HEK293 (cell line): ENCODE results near the gene PIM3.
A peak's percentile ranks its signal among the peaks of the same experiment; 100 is the strongest.

Experiments
- CTCF ChIA-PET: fragments of 350-600 bp; formaldehyde crosslinking; extraction: SDS; loops from one replicate; lab custom pipeline; 2021; ENCODE audit warnings: antibody characterized with exemption; lab: Yijun Ruan, JAX
- POLR2A ChIA-PET: fragments of 300-600 bp; formaldehyde crosslinking; extraction: SDS; loops from one replicate; lab custom pipeline; 2020; ENCODE audit warnings: antibody characterized with exemption, inconsistent platforms; lab: Yijun Ruan, JAX
- H3K27ac ChIP-seq: fragments of 200-500 bp; sonication (Bioruptor generic); 2 replicates; pipeline ENCODE4 v1.5.1; 2014; ENCODE audit warnings: low read depth, low read length, control low read depth, inconsistent platforms; ENCODE audit errors: extremely low read depth
- H3K36me3 ChIP-seq, 2 experiments: fragments of 200-500 bp in 1 of 2; sonication (Bioruptor generic) in 1 of 2; 1 replicate in 1 of 2; 2 replicates in 1 of 2; pipeline ENCODE4 v1.5.1; 2014 to 2017; ENCODE audit warnings: inconsistent platforms in 2 of 2, low read length in 2 of 2; ENCODE audit not compliant: control insufficient read depth in 2 of 2, insufficient read depth in 1 of 2
- H3K4me1 ChIP-seq: fragments of 200-500 bp; sonication (Bioruptor generic); 2 replicates; pipeline ENCODE4 v1.5.1; 2014; ENCODE audit warnings: mild to moderate bottlenecking, low read length, inconsistent platforms; ENCODE audit not compliant: control insufficient read depth, insufficient read depth
- H3K4me3 ChIP-seq: 2 replicates; pipeline ENCODE4 v1.5.1; 2011; ENCODE audit warnings: low read depth, mild to moderate bottlenecking, control low read depth, low read length, moderate library complexity
- H3K9me3 ChIP-seq: fragments of 200-500 bp; sonication (Bioruptor generic); 2 replicates; pipeline ENCODE4 v1.5.1; 2014; ENCODE audit warnings: low read depth, low read length, inconsistent platforms; ENCODE audit not compliant: control insufficient read depth, insufficient read depth
- EGR2 ChIP-seq: fragments of 450-650 bp; formaldehyde crosslinking; IDR thresholded peaks from 2 replicates; pipeline ENCODE4 v1.5.1; 2016; ENCODE audit warnings: low read depth, missing biosample characterization, missing genetic modification characterization
- KLF7 ChIP-seq: fragments of 450-650 bp; formaldehyde crosslinking; IDR thresholded peaks from 2 replicates; pipeline ENCODE4 v1.5.1; 2016; ENCODE audit warnings: missing biosample characterization, missing genetic modification characterization, borderline replicate concordance
- SP7 ChIP-seq: fragments of 450-650 bp; formaldehyde crosslinking; IDR thresholded peaks from 2 replicates; pipeline ENCODE4 v1.5.1; 2016; ENCODE audit warnings: missing biosample characterization, missing genetic modification characterization
- TCF7L2 ChIP-seq: IDR thresholded peaks from 2 replicates; pipeline ENCODE4 v1.6.1; 2011; ENCODE audit warnings: low read depth, mild to moderate bottlenecking, inconsistent platforms, low read length, moderate library complexity, borderline replicate concordance
- ZEB2 ChIP-seq: fragments of 450-650 bp; formaldehyde crosslinking; IDR thresholded peaks from 2 replicates; pipeline ENCODE4 v1.5.1; 2016; ENCODE audit warnings: missing biosample characterization, missing genetic modification characterization
- ZFHX2 ChIP-seq: fragments of 450-650 bp; formaldehyde crosslinking; conservative IDR thresholded peaks from 2 replicates; pipeline ENCODE4 v1.5.1; 2016; ENCODE audit warnings: missing biosample characterization, missing genetic modification characterization
- ZNF114 ChIP-seq: fragments of 450-650 bp; formaldehyde crosslinking; IDR thresholded peaks from 2 replicates; pipeline ENCODE4 v1.5.0; 2017; ENCODE audit warnings: missing biosample characterization, missing genetic modification characterization
- ZNF211 ChIP-seq: fragments of 450-650 bp; formaldehyde crosslinking; IDR thresholded peaks from 2 replicates; pipeline ENCODE4 v1.5.1; 2016; ENCODE audit warnings: low read depth, missing biosample characterization, missing genetic modification characterization
- ZNF223 ChIP-seq: fragments of 450-650 bp; formaldehyde crosslinking; IDR thresholded peaks from 2 replicates; pipeline ENCODE4 v1.5.1; 2016; ENCODE audit warnings: missing biosample characterization, missing genetic modification characterization
- ZNF239 ChIP-seq: fragments of 450-650 bp; formaldehyde crosslinking; IDR thresholded peaks from 2 replicates; pipeline ENCODE4 v1.5.1; 2016; ENCODE audit warnings: missing biosample characterization, missing genetic modification characterization
- ZNF274 ChIP-seq, 2 experiments: fragments of 200-500 bp in 1 of 2; fragments of 450-650 bp in 1 of 2; sonication (Bioruptor generic) in 1 of 2; formaldehyde crosslinking in 1 of 2; IDR thresholded peaks; 2 replicates each; pipeline versions ENCODE4 v1.5.1 to v1.6.1; 2014 to 2016; ENCODE audit warnings: borderline replicate concordance in 1 of 2, inconsistent platforms in 1 of 2, low read length in 1 of 2, missing biosample characterization in 1 of 2, missing genetic modification characterization in 1 of 2
- ZNF341 ChIP-seq: fragments of 450-650 bp; formaldehyde crosslinking; IDR thresholded peaks from 2 replicates; pipeline ENCODE4; 2016; ENCODE audit warnings: low read depth, missing biosample characterization, missing genetic modification characterization
- ZNF416 ChIP-seq: fragments of 450-650 bp; formaldehyde crosslinking; IDR thresholded peaks from 2 replicates; pipeline ENCODE4 v1.5.1; 2016; ENCODE audit warnings: missing biosample characterization, missing genetic modification characterization
- ZNF48 ChIP-seq: fragments of 450-650 bp; formaldehyde crosslinking; IDR thresholded peaks from 2 replicates; pipeline ENCODE4 v1.5.1; 2016; ENCODE audit warnings: missing biosample characterization, missing genetic modification characterization
- ZNF561 ChIP-seq: fragments of 450-650 bp; IDR thresholded peaks from 2 replicates; pipeline ENCODE4 v1.5.1; 2018; ENCODE audit warnings: missing biosample characterization, missing genetic modification characterization, borderline replicate concordance
- ZNF629 ChIP-seq: fragments of 450-650 bp; formaldehyde crosslinking; IDR thresholded peaks from 2 replicates; pipeline ENCODE4 v1.5.1; 2017; ENCODE audit warnings: missing biosample characterization, missing genetic modification characterization
- ZNF664 ChIP-seq: fragments of 450-650 bp; formaldehyde crosslinking; IDR thresholded peaks from 2 replicates; pipeline ENCODE4 v1.5.1; 2016; ENCODE audit warnings: missing biosample characterization, missing genetic modification characterization
- ZNF677 ChIP-seq: fragments of 450-650 bp; IDR thresholded peaks from 2 replicates; pipeline ENCODE4 v1.5.0; 2018; ENCODE audit warnings: missing biosample characterization, mild to moderate bottlenecking, missing genetic modification characterization, moderate library complexity
- ZNF76 ChIP-seq: fragments of 450-650 bp; formaldehyde crosslinking; IDR thresholded peaks from 2 replicates; pipeline ENCODE4; 2016; ENCODE audit warnings: low read depth, missing biosample characterization, missing genetic modification characterization, borderline replicate concordance
- TF ChIP-seq, protein P1 (sequence below): fragments of 450-650 bp; formaldehyde crosslinking; IDR thresholded peaks from 2 replicates; pipeline ENCODE4 v1.5.1; 2016; ENCODE audit warnings: missing biosample characterization, missing genetic modification characterization
- TF ChIP-seq, protein P2 (sequence below): IDR thresholded peaks from 2 replicates; pipeline ENCODE4 v1.6.1; 2011; ENCODE audit warnings: mild to moderate bottlenecking, low read depth, low read length, borderline replicate concordance
- TF ChIP-seq, protein P3 (sequence below): fragments of 450-650 bp; formaldehyde crosslinking; IDR thresholded peaks from 2 replicates; pipeline ENCODE4 v1.5.1; 2016; ENCODE audit warnings: missing biosample characterization, missing genetic modification characterization, borderline replicate concordance
- TF ChIP-seq, protein P4 (sequence below): fragments of 450-650 bp; formaldehyde crosslinking; IDR thresholded peaks from 2 replicates; pipeline ENCODE4 v1.5.1; 2016; ENCODE audit warnings: missing biosample characterization, missing genetic modification characterization

PIM3 gene

DNA sequence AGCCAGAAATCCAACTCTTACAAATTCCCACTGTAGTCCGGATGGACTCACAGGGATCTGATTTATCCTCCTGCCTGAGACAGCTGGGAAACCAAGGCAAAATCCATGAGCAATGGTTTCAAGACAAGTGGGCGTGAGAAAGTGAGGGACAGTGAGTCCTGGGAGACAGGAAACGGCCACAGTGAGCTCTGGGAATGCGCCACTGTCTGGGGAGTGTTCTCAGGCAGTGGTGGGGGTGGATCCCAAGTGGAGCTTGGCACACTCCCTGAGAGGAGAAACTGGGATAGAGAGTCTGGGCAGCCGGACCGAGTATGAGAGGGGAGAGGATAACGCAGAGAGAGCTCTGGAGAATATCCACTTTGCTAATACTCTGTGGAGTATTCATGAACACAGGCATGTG is 42.2 kb downstream of the PIM3 start:
- POLR2A ChIA-PET: interaction anchor here (0.7 kb wide), 1 partner anchor 10 kb away, joined by 3 read pairs; the partner anchor contains the start of gene IL17REL
- Histone ChIP-seq H3K4me1 (peaks cover 4% of the 10 kb centered on the region), H3K4me3 (no peak overlapping the region), H3K27ac (no peak overlapping the region), H3K9me3 (no peaks in the 10 kb centered on the region), H3K36me3 (no peaks in the 10 kb centered on the region)
- CTCF ChIA-PET: interaction anchor here (0.9 kb wide), 1 partner anchor 25 kb away, joined by 3 read pairs; no protein-coding TSS in a partner anchor
- TF ChIP-seq EGR2 (peak; percentile 25; the same call in 1 of the 2 replicates), ZNF211 (no peak), ZFHX2 (tag by site-specific recombination) (peak; percentile 31; the same call in 1 of the 2 replicates)

DNA sequence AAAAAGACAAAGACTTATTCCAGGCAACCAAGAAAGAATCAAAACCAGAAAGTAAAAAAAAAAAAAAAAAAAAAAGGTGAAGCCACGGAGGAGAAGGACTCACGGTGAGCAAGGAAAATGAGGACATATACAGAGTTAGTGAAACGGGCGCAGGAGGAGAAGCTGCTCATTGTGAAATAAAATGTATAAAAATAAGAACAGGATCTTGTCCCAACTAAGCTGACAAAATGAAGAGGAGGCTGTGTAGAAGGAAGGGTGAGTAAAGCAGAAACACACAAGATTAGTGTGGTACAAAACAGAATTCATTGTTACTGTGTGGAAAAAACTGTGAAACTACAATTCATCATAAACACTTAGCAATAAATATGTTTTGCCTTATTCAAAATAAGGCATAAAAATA is 44.3 kb downstream of the PIM3 start:
- Histone ChIP-seq H3K9me3 (no peaks in the 10 kb centered on the region), H3K4me1 (peaks cover 4% of the 10 kb centered on the region), H3K4me3 (no peak overlapping the region), H3K36me3 (no peaks in the 10 kb centered on the region), H3K27ac (no peak overlapping the region)
- POLR2A ChIA-PET: no interaction called here
- TF ChIP-seq, protein P1, sequence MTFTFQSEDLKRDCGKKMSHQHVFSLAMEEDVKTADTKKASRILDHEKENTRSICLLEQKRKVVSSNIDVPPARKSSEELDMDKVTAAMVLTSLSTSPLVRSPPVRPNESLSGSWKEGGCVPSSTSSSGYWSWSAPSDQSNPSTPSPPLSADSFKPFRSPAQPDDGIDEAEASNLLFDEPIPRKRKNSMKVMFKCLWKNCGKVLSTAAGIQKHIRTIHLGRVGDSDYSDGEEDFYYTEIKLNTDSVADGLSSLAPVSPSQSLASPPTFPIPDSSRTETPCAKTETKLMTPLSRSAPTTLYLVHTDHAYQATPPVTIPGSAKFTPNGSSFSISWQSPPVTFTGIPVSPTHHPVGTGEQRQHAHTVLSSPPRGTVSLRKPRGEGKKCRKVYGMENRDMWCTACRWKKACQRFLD (tag by site-specific recombination): no peak
- TF ChIP-seq ZNF76 (no peak), ZNF223 (tag by site-specific recombination) (no peak), ZNF274 (IDR thresholded peaks at IDR 0.05; ENCODE audit: low read length) (no peak), ZNF274 (tag by site-specific recombination; IDR thresholded peaks at IDR 0.05; ENCODE audit: borderline replicate concordance) (no peak), ZNF341 (tag by site-specific recombination) (no peak), TCF7L2 (no peak)
- TF ChIP-seq, protein P2, sequence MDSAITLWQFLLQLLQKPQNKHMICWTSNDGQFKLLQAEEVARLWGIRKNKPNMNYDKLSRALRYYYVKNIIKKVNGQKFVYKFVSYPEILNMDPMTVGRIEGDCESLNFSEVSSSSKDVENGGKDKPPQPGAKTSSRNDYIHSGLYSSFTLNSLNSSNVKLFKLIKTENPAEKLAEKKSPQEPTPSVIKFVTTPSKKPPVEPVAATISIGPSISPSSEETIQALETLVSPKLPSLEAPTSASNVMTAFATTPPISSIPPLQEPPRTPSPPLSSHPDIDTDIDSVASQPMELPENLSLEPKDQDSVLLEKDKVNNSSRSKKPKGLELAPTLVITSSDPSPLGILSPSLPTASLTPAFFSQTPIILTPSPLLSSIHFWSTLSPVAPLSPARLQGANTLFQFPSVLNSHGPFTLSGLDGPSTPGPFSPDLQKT: no peak
- TF ChIP-seq, protein P3, sequence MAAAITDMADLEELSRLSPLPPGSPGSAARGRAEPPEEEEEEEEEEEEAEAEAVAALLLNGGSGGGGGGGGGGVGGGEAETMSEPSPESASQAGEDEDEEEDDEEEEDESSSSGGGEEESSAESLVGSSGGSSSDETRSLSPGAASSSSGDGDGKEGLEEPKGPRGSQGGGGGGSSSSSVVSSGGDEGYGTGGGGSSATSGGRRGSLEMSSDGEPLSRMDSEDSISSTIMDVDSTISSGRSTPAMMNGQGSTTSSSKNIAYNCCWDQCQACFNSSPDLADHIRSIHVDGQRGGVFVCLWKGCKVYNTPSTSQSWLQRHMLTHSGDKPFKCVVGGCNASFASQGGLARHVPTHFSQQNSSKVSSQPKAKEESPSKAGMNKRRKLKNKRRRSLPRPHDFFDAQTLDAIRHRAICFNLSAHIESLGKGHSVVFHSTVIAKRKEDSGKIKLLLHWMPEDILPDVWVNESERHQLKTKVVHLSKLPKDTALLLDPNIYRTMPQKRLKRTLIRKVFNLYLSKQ (tag by site-specific recombination): no peak
- TF ChIP-seq, protein P4, sequence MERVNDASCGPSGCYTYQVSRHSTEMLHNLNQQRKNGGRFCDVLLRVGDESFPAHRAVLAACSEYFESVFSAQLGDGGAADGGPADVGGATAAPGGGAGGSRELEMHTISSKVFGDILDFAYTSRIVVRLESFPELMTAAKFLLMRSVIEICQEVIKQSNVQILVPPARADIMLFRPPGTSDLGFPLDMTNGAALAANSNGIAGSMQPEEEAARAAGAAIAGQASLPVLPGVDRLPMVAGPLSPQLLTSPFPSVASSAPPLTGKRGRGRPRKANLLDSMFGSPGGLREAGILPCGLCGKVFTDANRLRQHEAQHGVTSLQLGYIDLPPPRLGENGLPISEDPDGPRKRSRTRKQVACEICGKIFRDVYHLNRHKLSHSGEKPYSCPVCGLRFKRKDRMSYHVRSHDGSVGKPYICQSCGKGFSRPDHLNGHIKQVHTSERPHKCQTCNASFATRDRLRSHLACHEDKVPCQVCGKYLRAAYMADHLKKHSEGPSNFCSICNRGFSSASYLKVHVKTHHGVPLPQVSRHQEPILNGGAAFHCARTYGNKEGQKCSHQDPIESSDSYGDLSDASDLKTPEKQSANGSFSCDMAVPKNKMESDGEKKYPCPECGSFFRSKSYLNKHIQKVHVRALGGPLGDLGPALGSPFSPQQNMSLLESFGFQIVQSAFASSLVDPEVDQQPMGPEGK (tag by site-specific recombination): no peak
- CTCF ChIA-PET: interaction anchor here (1.1 to 1.4 kb wide), 3 partner anchors 25 to 75 kb away, joined by 3 to 6 read pairs (median 4); no protein-coding TSS in a partner anchor

DNA sequence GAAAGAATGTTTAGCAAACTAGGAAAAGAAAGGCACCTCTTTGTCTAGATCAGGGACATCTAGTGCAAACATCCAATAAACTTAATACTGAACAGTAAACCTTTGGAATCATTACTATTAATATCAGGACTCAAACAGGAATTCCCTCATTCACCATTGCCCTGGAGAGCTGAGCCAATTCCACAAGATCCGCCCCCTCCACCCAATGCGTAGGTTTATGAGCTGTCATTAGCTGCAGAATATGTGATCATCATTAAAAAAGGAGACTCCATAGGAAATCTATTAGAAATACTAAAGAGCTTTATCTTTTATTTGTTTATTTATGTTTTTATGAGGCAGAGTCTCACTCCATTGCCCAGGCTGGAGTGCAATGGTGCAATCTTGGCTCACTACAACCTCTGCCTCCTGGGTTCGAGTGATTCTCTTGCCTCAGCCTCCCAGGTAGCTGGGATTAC is 46.5 kb downstream of the PIM3 start:
- H3K4me1 ChIP-seq: peaks cover 4% of the 10 kb centered on the region
- H3K27ac ChIP-seq: no peak overlapping the region
- ChIA-PET POLR2A (no interaction called here), CTCF (interaction anchor here (1.2 to 2.0 kb wide), 2 partner anchors 14 to 27 kb away, joined by 3 to 7 read pairs; no protein-coding TSS in a partner anchor)
- no peaks in the 10 kb centered on the region for H3K9me3 ChIP-seq
- H3K36me3 ChIP-seq: no peaks in the 10 kb centered on the region
- H3K4me3 ChIP-seq: no peak overlapping the region
- TF ChIP-seq ZNF664 (tag by site-specific recombination): no peak
- 0 out of 2 replicates have a peak, but pooled peaks have one; percentile 49 for TF ChIP-seq KLF7
- no peak for TF ChIP-seq ZNF677 (tag by site-specific recombination)
- 0 out of 2 replicates have a peak, but pooled peaks have one; percentile 56 for TF ChIP-seq ZEB2 (tag by site-specific recombination)
- TF ChIP-seq TCF7L2: 0 out of 2 replicates have a peak, but pooled peaks have one; percentile 25
- 0 out of 2 replicates have a peak, but pooled peaks have one; percentile 38 for TF ChIP-seq ZNF561 (tag by site-specific recombination)
- TF ChIP-seq ZNF48 (tag by site-specific recombination): no peak
- TF ChIP-seq SP7 (tag by site-specific recombination): peak; percentile 74
- no peak for TF ChIP-seq ZNF416 (tag by site-specific recombination)
- 0 out of 2 replicates have a peak, but pooled peaks have one; percentile 40 for TF ChIP-seq ZNF629
- no peak for TF ChIP-seq ZNF239
- peak; percentile 41; the same call in 1 of the 2 replicates for TF ChIP-seq EGR2
- no peak for TF ChIP-seq ZNF114 (tag by site-specific recombination)
